ENCODE results near the gene SLC49A3. TPM values are rescaled to one million over a fixed set of nuclear protein-coding genes. Genes with fewer than 3 reads are reported as not detected.

Gene SLC49A3
- total and polyA plus RNA-seq, 2 of the 13 experiments (the other 11 are each of a cell fraction or from before 2014, with no cell fraction given), result 0.07 to 0.17 TPM

GRCh38 chr4:714087-714486 lies 25.1 kb upstream of the SLC49A3 start:
- Histone ChIP-seq H3K4me3 (replicated peaks in 1 of 3; ENCODE audit: insufficient read depth in 1 of 3, low read depth in 2 of 3, low read length in 3 of 3) (no peak overlapping the region), H3K36me3 (replicated peaks in 1 of 2; ENCODE audit: control insufficient read depth in 1 of 2, insufficient read depth in 2 of 2, low read length in 2 of 2) (peaks cover 2 to 9% of the 10 kb centered on the region in 2 experiments; a peak in 3 of 5 replicates), H3K27ac (ENCODE audit: extremely low read length, insufficient read depth, low read length) (no peak overlapping the region), H3K9ac (ENCODE audit: insufficient read depth, low read depth, low read length) (no peak overlapping the region), H3K79me2 (ENCODE audit: insufficient read depth, low read length) (peaks cover 59% of the 10 kb centered on the region), H3K27me3 (ENCODE audit: control insufficient read depth in 1 of 2, insufficient read depth in 2 of 2, low read length in 2 of 2) (no peaks in the 10 kb centered on the region), H3K4me2 (ENCODE audit: low read depth, low read length) (no peak overlapping the region), H4K20me1 (ENCODE audit: insufficient read depth, low read length) (peaks cover 35% of the 10 kb centered on the region; the same call in 1 of the 2 replicates), H3K9me3 (ENCODE audit: low read length) (no peaks in the 10 kb centered on the region), H2AFZ (ENCODE audit: low read length) (no peak overlapping the region), H3K4me1 (ENCODE audit: insufficient read depth, low read length) (peaks cover 21% of the 10 kb centered on the region)
- DNase-seq (ENCODE audit: low spot score), result no peak
- TF ChIP-seq MTERF4 (CRISPR knock-in tag; IDR thresholded peaks at IDR 0.05) (no peak), CREB1 (IDR thresholded peaks at IDR 0.05) (no peak), CREB1 (CRISPR knock-in tag; IDR thresholded peaks at IDR 0.05) (no peak), ZNF687 (CRISPR knock-in tag; IDR thresholded peaks at IDR 0.05) (0 out of 2 replicates have a peak, but pooled peaks have one; percentile 11), GRHL1 (CRISPR knock-in tag; conservative IDR thresholded peaks at IDR 0.05) (no peak), ZNF230 (CRISPR knock-in tag; IDR thresholded peaks at IDR 0.05) (no peak), ZFP36 (IDR thresholded peaks at IDR 0.05; ENCODE audit: borderline replicate concordance, low read depth, low read length, partially characterized antibody) (no peak), ZNF20 (CRISPR knock-in tag; IDR thresholded peaks at IDR 0.05) (no peak), STAT6 (CRISPR knock-in tag; IDR thresholded peaks at IDR 0.05; ENCODE audit: borderline replicate concordance) (no peak)
- intact Hi-C loops (cut with micrococcal nuclease; ENCODE audit: unreplicated experiment), result no loop called here
- ChIA-PET POLR2A (no interaction called here), CTCF (ENCODE audit: low intra/inter-chr PET ratio, low total read pairs) (no interaction called here)
- peak; percentile 18; the same call in 2 of the 3 replicates for ATAC-seq
- WGBS (ENCODE audit: low lambda C conversion rate), result 75% methylated on average over 5 of the region's 18 CpGs
- no peak for FAIRE-seq
- no TSS peak for BruUV-seq (replicated peaks)
- in situ Hi-C loops (cut with HindIII; ENCODE audit: extremely low pct_ligation_motif_present, low pct_unique_long_range_greater_than_20kb), result no loop called here
